SK-N-SH (cell line): Measurements from ENCODE around the gene CDH22.

Experiments used
- CTCF ChIP-seq: fragments of 200-600 bp; sonication (generic); IDR thresholded peaks from 2 replicates; pipeline ENCODE4 v1.6.1; 2017; ENCODE audit warnings: antibody characterized with exemption, mild to moderate bottlenecking, moderate library complexity
- EP300 ChIP-seq, 2 experiments: IDR thresholded peaks; 2 replicates each; pipeline versions ENCODE4 v1.4.0 to v1.6.1; 2012; ENCODE audit warnings: borderline replicate concordance in 1 of 2, low read depth in 1 of 2, low read length in 1 of 2
- FOXM1 ChIP-seq: IDR thresholded peaks from 2 replicates; pipeline ENCODE4 v1.4.0; 2012; ENCODE audit warnings: low read depth, mild to moderate bottlenecking
- GABPA ChIP-seq: IDR thresholded peaks from 2 replicates; pipeline ENCODE4 v1.4.0; 2012; ENCODE audit warnings: low read depth, mild to moderate bottlenecking
- GATA2 ChIP-seq: sonication (generic); formaldehyde crosslinking; IDR thresholded peaks from 2 replicates; pipeline ENCODE4 v1.5.0; 2020; ENCODE audit warnings: mild to moderate bottlenecking, missing genetic modification reagents
- JUND ChIP-seq: IDR thresholded peaks from 2 replicates; pipeline ENCODE4 v1.4.0; 2012
- MAX ChIP-seq: IDR thresholded peaks from 2 replicates; pipeline ENCODE4 v1.4.0; 2012; ENCODE audit warnings: low read depth
- REST ChIP-seq: IDR thresholded peaks from 2 replicates; pipeline ENCODE4 v1.6.1; 2012; ENCODE audit warnings: mild to moderate bottlenecking, low read depth, low read length, moderate library complexity
- SIN3A ChIP-seq: IDR thresholded peaks from 2 replicates; pipeline ENCODE4 v1.6.1; 2012; ENCODE audit warnings: low read depth, mild to moderate bottlenecking, low read length, moderate library complexity, borderline replicate concordance
- SMC3 ChIP-seq: IDR thresholded peaks from 2 replicates; pipeline ENCODE4 v1.6.1; 2012; ENCODE audit warnings: low read depth, low read length, improper control_type of control experiment
- ZBTB33 ChIP-seq: IDR thresholded peaks from 2 replicates; pipeline ENCODE4 v1.4.0; 2012; ENCODE audit warnings: low read depth, borderline replicate concordance

- TF ChIP-seq CTCF (no peak), FOXM1 (no peak), REST (no peak), EP300 (IDR thresholded peaks at IDR 0.05; ENCODE audit: borderline replicate concordance in 1 of 2, low read depth in 1 of 2, low read length in 1 of 2) (no peak), MAX (no peak), ZBTB33 (no peak), JUND (no peak), GATA2 (CRISPR knock-in tag) (no peak), SMC3 (no peak), GABPA (no peak), SIN3A (no peak)
These were observed 8.8 kb upstream of the CDH22 start for GRCh38 chr20:46316984-46317684.
